ENCODE results near the gene BLOC1S3. TPM values are rescaled to one million over a fixed set of nuclear protein-coding genes. Genes with fewer than 3 reads are reported as not detected.

Gene BLOC1S3
- total RNA-seq, 1 donor from 2014 or later: 15.9 TPM

DNA sequence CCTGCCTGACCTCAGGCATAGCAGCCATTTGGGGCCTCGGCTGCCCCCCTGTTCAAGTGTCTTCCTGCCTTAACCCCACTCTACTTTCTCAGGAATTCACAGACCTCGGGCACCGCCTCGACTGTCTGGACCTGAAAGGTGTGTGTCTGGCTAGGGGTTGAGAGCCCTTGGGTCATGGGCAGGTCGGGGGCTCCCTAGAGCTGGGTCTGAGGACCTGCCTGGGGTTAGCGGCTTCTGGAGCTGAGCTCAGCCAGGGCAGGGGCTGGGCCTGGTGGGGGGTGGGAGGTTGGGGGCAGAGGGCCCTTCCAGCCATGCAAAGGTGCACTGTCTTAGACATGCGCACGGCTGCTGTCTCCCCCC is 38.5 kb upstream of the BLOC1S3 start:
- no peaks in the 10 kb centered on the region for H3K9me3 ChIP-seq
- no peaks in the 10 kb centered on the region for H3K4me1 ChIP-seq
- no peak for ATAC-seq
- intact Hi-C loops (cut with DNase I): no loop called here
- TF ChIP-seq, protein P1, sequence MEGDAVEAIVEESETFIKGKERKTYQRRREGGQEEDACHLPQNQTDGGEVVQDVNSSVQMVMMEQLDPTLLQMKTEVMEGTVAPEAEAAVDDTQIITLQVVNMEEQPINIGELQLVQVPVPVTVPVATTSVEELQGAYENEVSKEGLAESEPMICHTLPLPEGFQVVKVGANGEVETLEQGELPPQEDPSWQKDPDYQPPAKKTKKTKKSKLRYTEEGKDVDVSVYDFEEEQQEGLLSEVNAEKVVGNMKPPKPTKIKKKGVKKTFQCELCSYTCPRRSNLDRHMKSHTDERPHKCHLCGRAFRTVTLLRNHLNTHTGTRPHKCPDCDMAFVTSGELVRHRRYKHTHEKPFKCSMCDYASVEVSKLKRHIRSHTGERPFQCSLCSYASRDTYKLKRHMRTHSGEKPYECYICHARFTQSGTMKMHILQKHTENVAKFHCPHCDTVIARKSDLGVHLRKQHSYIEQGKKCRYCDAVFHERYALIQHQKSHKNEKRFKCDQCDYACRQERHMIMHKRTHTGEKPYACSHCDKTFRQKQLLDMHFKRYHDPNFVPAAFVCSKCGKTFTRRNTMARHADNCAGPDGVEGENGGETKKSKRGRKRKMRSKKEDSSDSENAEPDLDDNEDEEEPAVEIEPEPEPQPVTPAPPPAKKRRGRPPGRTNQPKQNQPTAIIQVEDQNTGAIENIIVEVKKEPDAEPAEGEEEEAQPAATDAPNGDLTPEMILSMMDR (IDR thresholded peaks at IDR 0.05): no peak
- peaks cover 45% of the 10 kb centered on the region for H3K36me3 ChIP-seq
- H3K27ac ChIP-seq: no peak overlapping the region
- H3K27me3 ChIP-seq (ENCODE audit: low read depth): no peaks in the 10 kb centered on the region
- DNase-seq: no peak
- H3K4me3 ChIP-seq: no peak overlapping the region

DNA sequence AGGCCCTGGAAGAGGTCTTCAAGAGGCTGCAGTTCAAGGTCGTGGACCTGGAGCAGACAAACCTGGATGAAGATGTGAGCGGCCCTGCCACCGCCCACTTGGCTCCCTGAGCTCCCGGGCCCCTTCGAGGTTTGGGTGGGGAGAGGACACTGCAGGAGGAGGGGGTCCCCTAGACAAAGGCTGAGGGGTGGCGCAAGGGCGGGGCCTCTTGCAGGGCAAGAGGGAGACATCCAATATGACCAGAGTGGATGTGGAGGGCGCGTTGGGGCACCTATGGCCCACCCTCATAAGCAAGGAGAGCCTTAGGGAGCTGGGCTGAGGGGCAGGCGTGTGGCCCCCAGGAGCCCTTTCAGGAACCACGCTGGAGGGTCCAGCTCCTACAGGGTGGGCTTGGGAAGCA is 38.1 kb upstream of the BLOC1S3 start:
- intact Hi-C loops (cut with DNase I): no loop called here
- H3K4me3 ChIP-seq: no peak overlapping the region
- no peak for DNase-seq
- no peak overlapping the region for H3K27ac ChIP-seq
- TF ChIP-seq, protein P1 (IDR thresholded peaks at IDR 0.05): no peak
- ATAC-seq: no peak
- H3K27me3 ChIP-seq (ENCODE audit: low read depth): no peaks in the 10 kb centered on the region
- no peaks in the 10 kb centered on the region for H3K4me1 ChIP-seq
- no peaks in the 10 kb centered on the region for H3K9me3 ChIP-seq
- peaks cover 50% of the 10 kb centered on the region for H3K36me3 ChIP-seq

DNA sequence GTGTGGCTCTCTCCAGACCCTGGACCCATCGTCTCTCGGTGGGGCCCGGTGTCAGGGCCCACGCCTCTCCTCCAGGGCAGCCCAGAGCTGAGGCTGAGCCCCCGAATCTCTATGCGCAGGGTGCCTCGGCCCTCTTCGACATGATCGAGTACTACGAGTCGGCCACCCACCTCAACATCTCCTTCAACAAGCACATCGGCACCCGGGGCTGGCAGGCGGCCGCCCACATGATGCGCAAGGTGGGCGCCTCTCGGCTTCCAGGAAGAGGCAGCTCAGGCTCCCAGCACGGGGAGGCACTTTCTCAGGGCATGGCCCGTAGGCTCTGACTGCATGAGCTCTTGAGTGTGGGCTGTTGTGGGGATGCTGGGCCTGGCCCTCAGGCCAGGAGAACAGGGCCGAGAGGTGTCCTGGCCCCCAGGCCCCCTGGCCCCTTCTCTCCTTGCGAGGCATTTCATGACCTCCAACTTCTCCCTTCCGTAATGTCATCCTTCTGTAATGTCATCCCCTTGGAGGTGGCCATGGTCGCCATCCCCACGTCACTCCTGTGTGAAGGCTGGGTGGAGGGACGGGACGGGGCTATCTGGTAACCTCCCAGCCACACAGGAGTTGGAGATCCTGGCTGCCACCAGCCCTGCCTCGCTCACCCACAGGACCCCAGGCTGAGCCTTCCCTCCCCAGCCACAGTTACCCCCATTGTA is 37.2 kb upstream of the BLOC1S3 start:
- Histone ChIP-seq H3K4me1 (no peaks in the 10 kb centered on the region), H3K36me3 (peaks cover 58% of the 10 kb centered on the region), H3K4me3 (no peak overlapping the region), H3K27ac (no peak overlapping the region), H3K27me3 (ENCODE audit: low read depth) (no peaks in the 10 kb centered on the region), H3K9me3 (no peaks in the 10 kb centered on the region)
- no peak for ATAC-seq
- TF ChIP-seq, protein P1 (IDR thresholded peaks at IDR 0.05): no peak
- intact Hi-C loops (cut with DNase I): no loop called here
- DNase-seq: no peak

DNA sequence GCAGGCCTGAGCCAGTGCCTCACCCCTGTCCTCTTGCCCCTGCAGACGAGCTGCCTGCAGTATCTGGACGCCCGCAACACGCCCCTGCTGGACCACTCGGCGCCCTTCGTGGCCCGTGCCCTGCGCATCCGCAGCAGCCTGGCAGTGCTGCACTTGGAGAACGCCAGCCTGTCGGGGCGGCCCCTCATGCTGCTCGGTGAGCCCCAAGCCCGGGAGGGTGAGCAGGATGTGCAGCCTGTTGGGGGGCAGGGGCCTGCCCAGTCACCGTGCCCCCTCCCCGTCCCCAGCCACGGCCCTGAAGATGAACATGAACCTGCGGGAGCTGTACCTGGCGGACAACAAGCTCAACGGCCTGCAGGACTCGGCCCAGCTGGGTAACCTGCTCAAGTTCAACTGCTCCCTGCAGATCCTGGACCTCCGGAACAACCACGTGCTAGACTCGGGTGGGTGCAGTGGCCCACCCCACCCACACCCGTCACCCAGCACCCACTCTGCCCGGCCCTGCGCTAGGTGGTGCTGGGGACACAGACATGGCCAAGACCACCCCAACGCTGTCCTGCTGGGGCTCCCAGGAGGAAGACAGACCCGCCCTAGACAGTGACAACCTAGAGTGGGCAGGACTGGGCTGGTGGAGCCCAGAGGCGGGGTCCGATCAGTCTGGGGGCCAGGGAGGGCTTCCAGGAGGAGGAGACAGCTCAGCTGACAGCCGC is 36.4 kb upstream of the BLOC1S3 start:
- no peak overlapping the region for H3K27ac ChIP-seq
- ATAC-seq (no peak), DNase-seq (no peak)
- H3K36me3 ChIP-seq: peaks cover 62% of the 10 kb centered on the region
- H3K9me3 ChIP-seq: no peaks in the 10 kb centered on the region
- TF ChIP-seq, protein P1 (IDR thresholded peaks at IDR 0.05): no peak
- no peaks in the 10 kb centered on the region for H3K27me3 ChIP-seq (ENCODE audit: low read depth)
- no peak overlapping the region for H3K4me3 ChIP-seq
- no peaks in the 10 kb centered on the region for H3K4me1 ChIP-seq
- intact Hi-C loops (cut with DNase I): no loop called here

DNA sequence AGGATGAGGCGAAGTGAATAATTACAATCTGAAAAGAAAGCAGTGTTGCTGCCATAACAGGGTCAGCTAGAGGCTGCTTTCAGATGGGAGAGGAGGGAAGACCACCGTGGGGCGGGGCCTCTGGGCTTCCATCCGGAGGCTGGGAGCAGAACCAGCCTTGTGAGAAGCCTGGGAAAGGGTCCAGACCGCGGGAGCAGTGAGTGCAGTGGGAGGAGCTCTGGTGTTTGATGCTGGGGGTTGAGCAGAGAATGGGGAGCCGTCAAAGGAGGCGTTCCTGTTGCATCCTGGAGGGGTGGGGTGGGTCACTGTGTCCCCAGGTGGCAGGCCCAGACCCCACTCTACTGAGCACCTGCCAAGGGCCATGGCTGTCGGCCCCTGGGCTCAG is 35.9 kb upstream of the BLOC1S3 start:
- Histone ChIP-seq H3K36me3 (peaks cover 62% of the 10 kb centered on the region), H3K27ac (no peak overlapping the region), H3K4me3 (no peak overlapping the region), H3K27me3 (ENCODE audit: low read depth) (no peaks in the 10 kb centered on the region), H3K9me3 (no peaks in the 10 kb centered on the region), H3K4me1 (no peaks in the 10 kb centered on the region)
- TF ChIP-seq, protein P1 (IDR thresholded peaks at IDR 0.05): no peak
- no peak for DNase-seq
- intact Hi-C loops (cut with DNase I): no loop called here
- no peak for ATAC-seq
